GM18526 (cell line): ENCODE data around the gene TPM1.

Experiments
- POLR2A ChIP-seq: IDR thresholded peaks from 3 replicates; pipeline ENCODE4 v1.6.1; 2011; ENCODE audit not compliant: insufficient read length; ENCODE audit errors: extremely low read depth

The TPM1 gene

GRCh38 chr15:63041974-63042876, at the start of gene TPM1:
TSS of gene TPM1 (plus strand) at chr15:63042747. CDS start at chr15:63042830, 83 bp downstream.
- no peak for TF ChIP-seq POLR2A

- TF ChIP-seq POLR2A: no peak
These were observed 49.5 kb upstream of the TPM1 start for GRCh38 chr15:62993066-62993465.

GRCh38 chr15:62994439-62994838, 48.1 kb upstream of the TPM1 start:
- TF ChIP-seq POLR2A: no peak

GRCh38 chr15:62994975-62995681, 47.4 kb upstream of the TPM1 start:
- no peak for TF ChIP-seq POLR2A

GRCh38 chr15:62997441-62997840, 45.1 kb upstream of the TPM1 start:
- no peak for TF ChIP-seq POLR2A

DNA sequence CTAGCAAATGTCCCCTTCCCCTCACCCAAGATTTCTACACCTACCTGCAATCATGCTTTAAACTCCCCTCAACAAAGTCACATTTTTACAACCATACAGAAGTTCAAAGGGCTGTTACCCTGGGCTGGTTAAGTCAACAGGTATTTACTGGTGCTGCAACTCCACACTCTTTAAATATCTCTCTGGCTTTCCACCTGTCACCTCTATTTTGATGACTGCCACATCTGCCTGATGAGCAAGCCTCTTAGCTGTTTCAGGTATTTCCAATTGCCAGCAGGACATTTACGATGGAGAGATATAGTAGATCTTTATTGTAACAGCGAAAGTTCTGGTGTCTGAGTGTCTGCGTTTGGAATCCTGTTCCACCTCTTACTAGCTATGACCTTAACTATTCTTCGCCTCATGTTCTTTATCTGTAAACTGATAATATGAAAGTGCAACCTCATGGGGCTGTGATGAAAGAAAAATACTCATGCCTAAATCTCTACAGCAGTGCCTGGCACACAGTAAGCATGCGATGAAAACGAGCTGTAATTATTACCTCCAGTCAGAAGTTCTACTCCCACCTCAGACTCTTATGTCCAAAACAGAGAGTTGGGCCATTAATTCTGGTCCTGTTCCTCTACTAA, 44.2 kb upstream of the TPM1 start:
- TF ChIP-seq POLR2A: no peak

DNA sequence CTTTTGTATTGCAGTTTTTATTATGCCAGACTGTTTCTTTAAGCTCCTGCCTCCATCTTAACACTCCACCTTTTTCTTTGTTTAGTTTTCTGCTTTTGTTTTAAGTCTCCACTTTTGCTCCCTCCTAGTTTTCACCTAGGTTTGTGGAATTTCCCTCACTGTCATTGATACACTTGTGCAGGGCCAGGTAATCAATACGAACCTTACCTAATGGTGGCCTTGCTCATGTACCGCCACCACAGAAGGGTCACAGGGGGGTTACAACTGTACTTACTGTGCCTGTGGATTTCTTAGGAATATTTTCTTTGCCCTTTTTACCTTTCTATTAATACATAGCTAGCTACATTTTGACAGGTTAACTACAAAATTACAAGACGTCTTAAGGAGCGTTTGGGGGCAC, 43.4 kb upstream of the TPM1 start:
- no peak for TF ChIP-seq POLR2A

DNA sequence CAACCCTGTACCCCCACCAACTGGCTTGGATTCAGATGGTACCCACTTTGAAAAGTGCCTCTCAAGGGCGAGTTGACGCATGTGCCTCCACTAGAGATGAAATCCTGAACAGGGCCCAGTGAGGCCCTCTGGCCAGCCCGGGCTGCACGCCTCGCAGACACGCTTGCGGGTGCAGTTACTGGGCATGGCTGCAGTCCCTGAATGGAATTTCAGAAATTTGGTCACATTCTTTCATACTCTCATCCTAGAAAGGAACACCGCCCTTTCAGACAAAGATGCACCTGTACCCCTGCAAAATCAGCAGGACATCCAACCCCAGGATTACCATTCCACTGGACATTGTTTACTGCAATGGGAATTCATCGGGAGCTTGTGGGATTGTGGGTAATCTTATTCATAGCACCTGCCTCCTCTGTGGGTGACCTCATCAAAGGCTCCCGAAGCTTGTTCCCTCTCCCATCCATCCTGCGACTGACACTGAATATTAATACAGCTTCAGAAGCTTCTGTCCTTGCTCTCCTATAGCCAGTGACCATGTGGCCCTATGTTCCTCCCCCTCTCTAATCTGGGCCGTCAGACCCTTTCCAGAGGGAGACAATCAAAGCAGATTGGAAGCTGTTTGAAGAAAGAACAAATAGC, 42.5 kb upstream of the TPM1 start:
- no peak for TF ChIP-seq POLR2A

- no peak for TF ChIP-seq POLR2A
These were observed 41.8 kb upstream of the TPM1 start for GRCh38 chr15:63000706-63001105.

DNA sequence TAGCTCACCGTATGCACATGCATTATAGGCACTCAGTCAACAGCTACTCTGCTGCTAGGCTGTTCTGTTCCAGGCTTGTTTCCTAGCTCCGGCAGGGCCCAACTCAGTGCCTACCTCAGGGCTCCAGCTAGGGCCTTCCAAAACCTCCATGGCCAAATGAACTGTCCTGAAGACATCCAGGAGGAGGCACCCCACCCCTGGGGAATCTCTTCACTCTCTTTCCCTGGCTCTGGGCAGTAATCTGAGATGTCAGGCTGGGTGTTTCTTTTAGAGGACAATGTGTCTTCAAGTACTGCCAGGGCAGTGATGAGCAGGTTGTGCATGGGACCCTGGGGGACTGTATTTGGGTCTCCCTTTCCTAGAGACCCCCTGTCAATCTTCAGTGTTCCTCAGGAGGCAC, 38.3 kb upstream of the TPM1 start:
- no peak for TF ChIP-seq POLR2A

GRCh38 chr15:63006032-63006878, 36.3 kb upstream of the TPM1 start:
- no peak for TF ChIP-seq POLR2A

DNA sequence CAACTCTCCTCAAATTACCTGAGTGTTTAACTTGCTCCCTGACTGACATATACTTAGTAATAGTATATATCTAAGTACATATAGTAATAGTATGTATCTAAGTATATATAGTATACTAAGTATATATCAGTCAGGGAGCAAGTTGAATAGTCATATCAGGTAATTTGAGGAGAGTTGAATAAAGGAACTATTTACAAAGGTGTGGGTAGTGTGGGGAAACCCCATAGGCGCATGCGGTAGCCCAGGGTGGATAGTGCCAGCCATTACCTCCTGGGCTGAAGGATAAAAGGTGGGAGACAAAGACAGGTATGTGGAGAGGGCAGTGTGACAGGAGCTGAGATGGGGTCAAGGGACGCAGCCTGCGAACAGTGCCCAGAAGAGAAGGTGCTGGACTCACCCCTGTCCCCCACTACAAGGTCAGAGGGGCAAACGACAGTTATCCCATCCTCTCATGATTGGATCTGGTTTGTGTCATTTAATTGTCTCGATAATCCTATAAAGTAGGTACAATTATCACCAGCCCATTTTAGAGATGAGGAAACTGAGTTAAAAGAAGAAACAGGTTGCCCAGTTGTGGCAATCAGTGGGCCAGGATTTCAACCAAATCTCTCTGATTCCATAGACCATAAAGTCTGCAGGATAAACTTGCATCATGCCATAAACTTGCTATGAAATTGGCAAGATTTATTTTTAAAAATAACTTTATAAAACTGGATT, 34.1 kb upstream of the TPM1 start:
- no peak for TF ChIP-seq POLR2A

DNA sequence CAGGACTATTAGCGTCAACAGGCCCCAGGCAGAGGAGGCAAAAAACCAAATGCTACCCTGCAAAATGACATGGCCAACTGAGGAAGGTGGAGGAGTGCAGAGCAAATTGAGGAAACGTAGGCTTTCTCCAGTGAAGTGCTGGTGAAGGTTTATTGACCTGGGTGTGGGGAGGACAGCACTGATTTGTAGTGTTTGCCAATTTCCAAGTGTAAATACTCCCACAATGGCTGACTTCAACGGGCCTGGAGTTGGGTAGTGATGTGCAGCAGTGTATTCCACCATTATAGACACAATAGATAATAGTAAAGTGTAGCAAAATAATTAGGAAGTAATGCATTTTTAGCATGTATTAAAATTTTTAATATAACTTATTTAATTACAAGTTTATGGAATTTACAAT, 32.2 kb upstream of the TPM1 start:
- TF ChIP-seq POLR2A: no peak
